ENCODE results near the gene APOL6.
"Not testable (repeated sequence)": the region's sequence is repeated elsewhere in the genome, so short reads cannot be mapped to it uniquely, and the experiment has no call there.

The APOL6 gene

DNA sequence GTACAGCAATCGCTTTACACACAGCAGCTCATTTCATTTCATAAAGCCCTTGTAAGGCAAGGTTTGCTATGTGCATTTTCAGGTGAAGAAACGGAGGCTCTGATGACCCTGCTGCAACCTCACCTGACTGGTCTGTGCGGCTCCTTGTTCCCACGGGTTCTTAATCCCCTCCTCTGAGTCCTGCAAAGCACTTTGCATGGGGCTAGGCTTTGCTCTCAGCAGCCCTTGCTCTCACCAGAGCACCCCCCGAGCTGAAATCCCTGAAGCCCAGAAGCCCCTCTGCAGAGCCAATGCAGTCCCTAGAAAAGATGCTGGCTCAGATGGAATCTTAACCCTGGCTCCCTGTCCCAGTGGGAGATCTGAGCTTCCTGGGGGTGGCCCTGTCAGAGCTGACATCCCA is 11.0 kb upstream of the APOL6 start:
- DNase-seq (ENCODE audit: low read depth in 2 of 2), result no peak

- no peak for DNase-seq (ENCODE audit: low read depth in 2 of 2)
These were observed 10.2 kb upstream of the APOL6 start for GRCh38 chr22:35638001-35638400.

- no peak for DNase-seq (ENCODE audit: low read depth in 2 of 2)
These were observed 9.8 kb upstream of the APOL6 start for GRCh38 chr22:35638410-35638809.

GRCh38 chr22:35641494-35642120 is 6.6 kb upstream of the APOL6 start:
- DNase-seq (ENCODE audit: low read depth in 2 of 2), result no peak

- DNase-seq (ENCODE audit: low read depth in 2 of 2), result no peak
These were observed 5.9 kb upstream of the APOL6 start for GRCh38 chr22:35642305-35642741.

- no peak for DNase-seq (ENCODE audit: low read depth in 2 of 2)
These were observed 4.3 kb upstream of the APOL6 start for GRCh38 chr22:35643991-35644390.

DNA sequence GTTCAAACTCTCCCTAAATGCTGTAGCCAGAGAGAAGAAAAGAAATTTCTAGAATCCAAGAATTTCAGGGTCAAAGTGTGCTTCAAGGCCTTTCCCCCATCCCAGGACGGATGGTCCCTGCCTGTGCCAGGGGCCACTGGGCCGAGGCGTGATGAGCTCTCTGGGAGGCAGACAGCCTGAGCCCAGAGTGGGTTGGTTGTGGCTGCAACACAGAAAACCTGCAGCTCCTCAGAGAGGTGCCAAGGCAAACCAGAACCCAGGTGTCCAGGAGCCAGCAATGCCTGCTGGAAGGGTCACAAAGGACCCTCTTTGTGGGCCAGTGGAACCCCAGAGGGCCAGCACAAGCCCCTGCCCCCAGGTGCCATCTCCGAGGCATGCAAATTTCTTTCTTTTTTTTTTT is 2.6 kb upstream of the APOL6 start:
- no peak for DNase-seq (ENCODE audit: low read depth in 2 of 2)

GRCh38 chr22:35649026-35649553 is 844 bp downstream of the APOL6 start:
- DNase-seq (ENCODE audit: low read depth in 2 of 2), result no peak

DNA sequence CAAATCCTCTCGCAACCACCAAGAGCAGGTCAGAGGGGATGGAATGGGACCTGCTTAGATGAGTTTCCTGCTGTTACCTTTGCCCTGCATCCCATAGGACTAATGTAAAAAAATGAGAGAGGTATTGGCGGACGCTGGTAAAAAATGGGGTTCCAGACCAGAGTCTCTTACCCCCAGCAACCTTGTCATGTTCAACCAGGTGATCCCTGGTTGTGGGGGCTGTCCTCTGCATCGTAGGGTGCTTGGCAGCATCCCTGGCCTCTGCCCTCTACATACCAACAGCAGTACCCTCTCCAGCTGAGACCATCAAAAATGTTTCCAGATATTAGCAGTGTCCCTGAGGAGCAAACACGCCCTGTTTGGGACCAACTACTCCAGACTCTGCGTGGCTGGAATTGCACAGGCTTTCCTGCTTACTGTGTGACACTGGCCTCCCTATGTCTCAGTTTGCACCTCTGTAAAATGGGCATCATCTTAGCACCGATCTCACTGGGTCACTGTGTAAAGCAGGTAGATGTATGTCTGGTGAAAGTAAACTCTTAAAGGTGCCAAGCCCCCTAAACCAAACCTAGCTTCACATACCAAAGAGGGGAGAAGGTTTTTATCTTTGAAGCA is 1.5 kb downstream of the APOL6 start:
- DNase-seq (ENCODE audit: low read depth in 2 of 2), result no peak

GRCh38 chr22:35651085-35651484 is 2.8 kb downstream of the APOL6 start:
- DNase-seq (ENCODE audit: low read depth in 2 of 2), result no peak

DNA sequence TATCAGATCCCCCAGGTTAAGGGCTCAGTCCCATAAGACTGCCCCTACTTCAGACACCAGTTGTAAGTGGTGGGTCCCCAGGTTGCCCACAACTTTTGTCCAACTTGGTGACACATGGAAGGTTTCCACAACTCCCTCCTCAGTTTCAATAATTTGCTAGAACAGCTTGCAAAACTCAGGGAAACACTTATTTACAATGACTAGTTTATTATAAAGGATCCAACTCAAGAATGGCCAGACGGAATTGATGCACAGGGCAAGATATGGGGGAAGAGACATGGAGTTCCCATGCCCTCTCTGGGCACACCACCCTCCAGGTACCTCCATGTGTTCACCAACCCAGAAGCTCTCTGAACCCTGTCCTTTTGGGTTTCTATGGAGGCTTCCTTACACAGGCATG is 5.6 kb downstream of the APOL6 start:
- DNase-seq (ENCODE audit: low read depth in 2 of 2), result no peak

DNA sequence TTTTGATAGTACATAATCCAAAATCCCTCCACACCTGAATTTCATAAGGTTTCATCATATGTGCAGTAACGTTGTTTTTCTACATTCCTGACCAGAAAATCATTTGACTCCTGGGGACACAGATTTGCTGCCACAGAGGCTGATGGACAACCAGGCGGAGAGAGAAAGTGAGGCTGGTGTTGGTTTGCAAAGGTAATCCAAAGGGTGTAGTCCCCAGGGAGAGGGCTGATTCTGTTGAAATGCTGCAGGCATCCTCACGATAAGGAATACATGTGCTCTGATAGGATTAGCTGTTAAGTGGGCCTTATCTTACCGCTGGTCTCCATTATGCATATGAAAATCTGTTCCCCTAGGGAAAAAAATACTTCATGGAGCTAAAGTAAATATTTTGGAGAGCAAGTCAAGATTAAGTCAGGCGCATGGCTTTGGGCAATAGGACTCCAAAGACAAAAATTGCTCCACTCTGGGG is 8.1 kb downstream of the APOL6 start:
- DNase-seq (ENCODE audit: low read depth in 2 of 2), result no peak

- DNase-seq (ENCODE audit: low read depth in 2 of 2), result no peak
These were observed 9.5 kb downstream of the APOL6 start for GRCh38 chr22:35657571-35658312.

DNA sequence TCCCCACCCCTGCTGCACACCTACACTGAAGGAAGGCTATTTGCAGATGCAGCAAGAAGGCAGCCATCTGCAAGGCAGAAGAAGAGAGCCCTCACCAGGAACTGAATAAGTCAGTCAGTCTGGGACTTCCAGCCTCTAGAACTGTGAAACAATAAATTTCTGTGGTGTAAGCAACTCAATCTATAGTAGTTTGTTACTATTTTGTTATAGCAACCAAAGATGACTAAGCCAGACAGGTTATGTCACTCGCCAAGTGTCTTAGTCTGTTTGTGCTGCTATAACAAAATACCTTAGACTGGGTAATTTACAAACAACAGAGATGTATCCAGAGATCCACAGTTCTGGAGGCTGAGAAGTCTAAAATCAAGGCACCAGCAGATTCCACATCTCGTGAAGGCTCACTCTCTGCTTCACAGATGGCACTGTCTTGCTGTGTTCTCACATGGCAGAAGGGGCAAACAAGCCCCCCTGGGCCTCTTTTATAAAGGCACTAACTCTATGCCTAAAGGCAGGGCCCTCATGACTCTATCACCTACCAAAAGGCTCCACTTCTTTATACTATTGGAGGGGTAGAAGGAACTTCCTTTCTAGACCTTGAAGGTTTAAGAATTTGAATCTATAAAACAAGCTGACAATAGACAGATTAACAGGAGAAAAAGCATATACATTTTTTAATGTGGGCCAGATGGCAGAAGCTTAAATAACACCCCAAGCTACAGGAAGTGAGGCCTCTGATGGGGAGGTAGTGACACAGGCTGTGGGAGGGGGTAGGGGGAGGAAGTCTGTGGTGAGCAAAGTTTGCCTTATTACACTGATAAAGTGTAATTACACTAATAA is 12.3 kb downstream of the APOL6 start:
- no peak for DNase-seq (ENCODE audit: low read depth in 2 of 2)

DNA sequence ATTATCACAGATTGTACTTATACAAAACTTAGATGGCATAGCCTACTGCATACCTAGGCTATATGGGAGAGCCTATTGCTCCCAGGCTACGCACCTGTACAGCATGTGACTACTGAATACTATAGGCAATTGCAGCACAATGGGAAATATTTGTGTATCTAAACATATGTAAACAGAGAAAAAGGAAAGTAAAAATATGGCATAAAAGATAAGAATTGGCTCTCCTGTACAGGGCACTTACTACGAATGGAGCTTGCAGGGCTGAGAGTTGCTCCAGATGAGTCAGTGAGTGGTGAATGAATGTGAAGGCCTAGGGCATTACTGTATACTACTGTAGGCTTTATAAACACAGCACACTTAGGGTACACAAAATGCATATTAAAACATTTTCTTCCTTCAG is 13.2 kb downstream of the APOL6 start:
- DNase-seq (ENCODE audit: low read depth in 2 of 2), result no peak

DNA sequence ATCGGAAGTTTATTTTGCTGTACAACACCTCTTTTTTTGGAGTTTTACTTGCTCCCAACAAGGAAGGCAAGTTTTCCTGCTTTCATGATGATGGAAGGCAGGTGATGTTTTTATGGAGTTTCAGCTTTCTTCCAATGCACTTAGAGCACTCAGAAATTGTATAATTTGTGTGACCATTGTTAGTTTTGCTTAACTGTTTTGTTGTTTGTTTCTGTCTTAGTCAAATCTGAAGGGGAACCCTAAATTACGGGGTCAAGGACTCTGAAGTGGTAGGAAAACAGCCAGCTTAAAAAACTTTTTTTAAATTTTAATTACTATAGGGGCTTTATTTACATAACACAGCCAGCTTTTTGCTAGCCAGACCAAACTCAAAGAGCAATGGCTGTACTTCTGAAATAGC is 14.7 kb downstream of the APOL6 start:
- DNase-seq (ENCODE audit: low read depth in 2 of 2), result no peak

GRCh38 chr22:35663371-35663770 is 15.1 kb downstream of the APOL6 start:
- no peak for DNase-seq (ENCODE audit: low read depth in 2 of 2)

GRCh38 chr22:35664955-35665587 is 16.8 kb downstream of the APOL6 start:
- no peak for DNase-seq (ENCODE audit: low read depth in 2 of 2)

- not testable (repeated sequence) for DNase-seq (ENCODE audit: low read depth in 2 of 2)
These were observed 18.5 kb downstream of the APOL6 start for GRCh38 chr22:35666699-35667098.

GRCh38 chr22:35674335-35674734 is 26.1 kb downstream of the APOL6 start:
- DNase-seq (ENCODE audit: low read depth in 2 of 2), result no peak

DNA sequence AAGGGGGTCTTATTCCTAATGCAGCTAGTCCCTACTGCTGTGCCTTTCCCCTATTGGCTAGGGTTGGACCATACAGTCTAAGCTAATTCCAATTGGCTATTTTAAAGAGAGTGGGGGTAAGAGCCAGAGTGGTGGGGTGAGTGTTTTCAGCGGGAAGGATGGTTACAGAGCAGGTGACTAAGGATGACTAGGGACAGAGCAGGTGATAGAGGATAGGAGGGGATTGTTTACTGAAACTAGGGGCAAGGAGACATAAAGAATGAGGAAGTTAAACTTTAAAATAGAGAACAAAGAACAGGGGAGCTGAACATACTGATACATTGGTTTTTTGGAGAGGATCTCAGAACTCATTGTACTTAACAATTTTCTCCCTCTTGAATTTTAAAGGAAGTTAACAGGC is 27.8 kb downstream of the APOL6 start:
- not testable (repeated sequence) for DNase-seq (ENCODE audit: low read depth in 2 of 2)

Data from stimulated activated CD4-positive, alpha-beta T cell treated with anti-CD3 and anti-CD28 coated beads, Interleukin-1b, Interleukin-23, amount 100 ng/mL, for 1 hour (primary cell).